Fibroblast of mammary gland (primary cell): ENCODE results near the gene PPP4R1.
A peak's percentile ranks its signal among the peaks of the same experiment; 100 is the strongest.

Experiments
- DNase-seq: peaks from one replicate; pipeline ENCODE4 v3.0.0-alpha.2; 2010; ENCODE audit warnings: low read depth
- H3K4me3 ChIP-seq: 2 replicates; pipeline ENCODE4 v1.5.1; 2011; ENCODE audit warnings: low read depth, mild to moderate bottlenecking, low read length, moderate library complexity; ENCODE audit not compliant: control insufficient read depth
- CTCF ChIP-seq: conservative IDR thresholded peaks from 2 replicates; pipeline ENCODE4 v1.5.1; 2011; ENCODE audit warnings: low read depth, low read length, inconsistent platforms; ENCODE audit not compliant: control insufficient read depth, insufficient read depth

PPP4R1 gene

DNA sequence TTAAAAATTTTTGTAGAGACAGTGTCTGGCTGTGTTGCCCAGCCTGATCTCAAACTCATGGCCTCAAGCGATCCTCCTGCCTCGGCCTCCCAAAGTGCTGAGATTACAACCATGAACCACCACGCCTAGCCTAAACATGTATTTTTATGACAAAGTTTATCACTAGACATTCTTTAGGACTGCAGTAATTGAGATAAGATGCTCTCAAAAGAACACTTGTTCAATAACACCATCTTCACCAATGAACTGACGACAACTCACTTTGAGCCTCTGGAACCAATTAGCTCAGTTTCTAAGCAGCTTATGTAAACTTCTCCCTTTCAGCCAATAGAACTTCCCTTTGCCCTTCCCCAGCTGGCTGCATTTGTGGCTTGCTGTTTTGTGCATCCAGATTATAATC is 15.3 kb upstream of the PPP4R1 start:
- DNase-seq: peak; percentile 87
- no peak overlapping the region for H3K4me3 ChIP-seq
- no peak for TF ChIP-seq CTCF

DNA sequence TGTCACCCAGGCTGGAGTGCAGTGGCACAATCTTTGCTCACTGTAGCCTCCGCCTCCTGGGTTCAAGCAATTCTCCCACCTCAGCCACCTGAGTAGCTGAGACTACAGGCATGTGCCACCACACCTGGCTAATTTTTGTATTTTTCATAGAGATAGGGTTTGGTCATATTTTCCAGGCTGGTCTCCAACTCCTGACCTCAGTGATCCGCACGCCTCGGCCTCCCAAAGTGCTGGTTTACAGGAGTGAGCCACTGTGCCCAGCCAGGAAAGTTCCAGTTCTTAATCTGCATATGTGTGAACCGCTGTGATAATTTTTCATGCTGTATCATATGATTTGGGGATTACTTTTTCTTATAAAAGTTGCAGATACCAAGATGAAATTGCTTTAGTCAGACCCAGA is 14.6 kb upstream of the PPP4R1 start:
- DNase-seq: no peak
- H3K4me3 ChIP-seq: no peak overlapping the region
- TF ChIP-seq CTCF: no peak

GRCh38 chr18:9627642-9628041 is 13.3 kb upstream of the PPP4R1 start:
- peak; percentile 48 for DNase-seq

GRCh38 chr18:9619990-9620389 is 5.6 kb upstream of the PPP4R1 start:
- H3K4me3 ChIP-seq: no peak overlapping the region
- DNase-seq: no peak
- no peak for TF ChIP-seq CTCF

More at GRCh38 chr18:9627642-9628041, 13.3 kb upstream of the PPP4R1 start:
- TF ChIP-seq CTCF: no peak
- H3K4me3 ChIP-seq: no peak overlapping the region

DNA sequence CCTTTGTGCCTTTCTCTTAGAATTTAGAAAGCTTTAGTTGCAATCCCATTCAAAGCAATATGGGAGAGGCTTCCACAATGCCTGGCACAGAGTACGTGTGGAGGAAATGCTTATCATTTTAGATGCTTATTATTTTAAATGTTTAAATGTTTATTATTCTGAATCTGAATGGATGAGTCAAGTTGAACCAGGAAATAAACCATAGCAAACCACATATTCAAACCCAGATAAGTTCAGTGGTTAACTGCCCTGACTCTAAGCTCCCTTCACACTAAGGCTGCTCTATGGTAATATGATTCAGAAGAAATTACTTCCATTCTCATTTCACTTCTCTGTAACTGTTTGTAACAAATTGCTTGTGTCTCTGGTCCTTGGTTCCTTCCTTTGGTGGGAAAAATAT is 5.2 kb upstream of the PPP4R1 start:
- H3K4me3 ChIP-seq: no peak overlapping the region
- TF ChIP-seq CTCF: no peak
- DNase-seq: peak; percentile 43

GRCh38 chr18:9619056-9619455 is 4.7 kb upstream of the PPP4R1 start:
- no peak for DNase-seq
- TF ChIP-seq CTCF: no peak
- no peak overlapping the region for H3K4me3 ChIP-seq

- no peak for DNase-seq
- H3K4me3 ChIP-seq: no peak overlapping the region
- TF ChIP-seq CTCF: no peak
Observed at GRCh38 chr18:9617006-9617542, 2.7 kb upstream of the PPP4R1 start.
